Ramos (cell line): Measurements from ENCODE around the gene RNPEPL1.
"Not testable (repeated sequence)": the region's sequence is repeated elsewhere in the genome, so short reads cannot be mapped to it uniquely, and the experiment has no call there.

Experiments used
- in situ Hi-C: fragments of 300-500 bp; cut with MboI; formaldehyde crosslinking; loops from one replicate; pipeline ENCODE4 v1.14.3; 2022; ENCODE audit warnings: low sequenced_read_pairs; ENCODE audit not compliant: unreplicated experiment

Gene RNPEPL1

DNA sequence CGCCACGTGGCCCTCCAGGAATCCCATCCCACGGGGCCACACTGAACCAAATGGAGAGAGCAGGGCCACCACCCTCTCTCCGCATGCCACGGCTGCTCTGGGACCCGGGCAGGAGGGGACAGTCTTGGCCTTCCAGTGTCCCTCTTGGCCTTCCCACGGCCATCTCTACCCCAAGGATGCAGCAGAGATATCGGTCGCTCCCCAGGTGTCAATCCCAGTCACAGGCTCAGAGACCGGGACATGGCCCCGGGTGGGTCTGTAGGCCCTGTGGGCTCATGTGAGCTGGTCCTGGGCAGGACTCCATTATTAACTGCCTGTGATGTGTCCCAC lies 33.5 kb downstream of the RNPEPL1 start:
- in situ Hi-C loops, result no loop called here

DNA sequence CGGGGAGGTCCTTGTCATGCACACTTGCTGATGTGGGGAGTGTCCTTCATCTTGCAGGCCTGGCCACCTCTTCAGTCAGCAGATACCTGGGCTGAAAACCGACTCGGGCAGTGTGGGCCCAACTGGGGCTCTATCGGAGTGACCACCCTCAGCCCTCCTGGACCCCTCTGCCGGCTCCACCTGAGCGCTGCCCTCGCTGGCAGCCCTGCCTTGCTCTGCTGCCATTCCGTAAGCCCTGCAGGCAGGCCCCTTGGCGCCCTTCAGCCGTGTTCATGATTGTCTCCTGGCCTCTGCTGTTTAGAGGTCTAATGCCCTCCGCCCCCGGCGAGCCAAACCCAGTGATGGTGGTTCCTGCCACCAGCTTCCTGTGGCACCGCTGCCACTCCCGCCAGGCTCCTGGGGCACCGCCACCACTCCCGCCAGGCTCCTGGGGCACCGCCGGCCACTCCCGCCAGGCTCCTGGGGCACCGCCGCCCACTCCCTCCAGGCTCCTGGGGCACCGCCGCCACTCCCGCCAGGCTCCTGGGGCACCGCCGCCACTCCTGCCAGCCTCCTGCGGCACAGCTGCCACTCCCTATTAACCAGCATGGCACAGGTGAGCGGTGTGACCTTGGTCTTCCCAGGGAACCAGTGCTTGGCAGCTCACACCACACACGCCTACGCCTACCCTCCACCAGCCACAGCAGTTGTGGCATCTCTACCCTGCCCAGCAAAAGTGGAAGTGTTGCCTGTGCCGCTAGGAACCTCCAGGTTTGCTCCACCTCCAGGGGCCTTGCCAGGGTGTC lies 34.2 kb downstream of the RNPEPL1 start:
- in situ Hi-C loops, result no loop called here

DNA sequence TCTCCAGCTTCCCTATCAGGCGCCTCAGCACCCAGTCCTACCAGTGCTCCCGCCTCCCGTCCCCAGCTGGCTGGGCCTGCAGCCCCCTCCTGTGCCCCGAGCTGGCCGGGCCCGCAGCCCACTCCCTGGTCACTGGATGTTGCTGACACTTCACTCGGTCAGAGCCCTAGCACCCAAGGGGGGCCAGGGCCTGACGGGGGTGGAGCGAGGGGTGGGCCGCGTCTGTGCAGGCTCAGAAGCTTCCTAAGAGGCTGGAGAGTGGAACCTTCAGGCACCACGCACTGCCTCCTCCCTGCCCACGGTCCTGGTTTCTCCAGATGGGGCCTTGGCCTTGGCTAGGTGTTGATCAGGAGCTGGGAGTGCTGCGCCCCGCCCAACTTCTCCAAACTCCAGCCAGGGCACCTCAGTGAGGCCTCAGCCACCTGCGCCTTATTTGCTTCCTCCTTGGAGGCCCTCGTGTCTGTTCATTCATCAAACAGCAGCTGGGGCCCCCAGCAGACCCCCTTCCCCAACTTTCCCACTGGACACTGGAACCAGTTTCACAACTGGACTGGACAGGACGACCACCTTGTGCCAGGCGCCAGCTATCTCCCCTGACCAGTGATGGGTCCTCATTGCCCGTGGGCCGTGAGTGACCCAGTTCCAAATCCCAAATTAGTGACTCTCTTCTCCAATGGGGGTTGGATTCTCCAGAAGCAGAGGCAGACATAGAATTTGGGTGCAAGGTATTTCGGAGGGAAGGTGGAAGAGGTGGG lies 35.0 kb downstream of the RNPEPL1 start:
- in situ Hi-C loops, result no loop called here

GRCh38 chr2:240603846-240604245 lies 35.6 kb downstream of the RNPEPL1 start:
- in situ Hi-C loops, result no loop called here

DNA sequence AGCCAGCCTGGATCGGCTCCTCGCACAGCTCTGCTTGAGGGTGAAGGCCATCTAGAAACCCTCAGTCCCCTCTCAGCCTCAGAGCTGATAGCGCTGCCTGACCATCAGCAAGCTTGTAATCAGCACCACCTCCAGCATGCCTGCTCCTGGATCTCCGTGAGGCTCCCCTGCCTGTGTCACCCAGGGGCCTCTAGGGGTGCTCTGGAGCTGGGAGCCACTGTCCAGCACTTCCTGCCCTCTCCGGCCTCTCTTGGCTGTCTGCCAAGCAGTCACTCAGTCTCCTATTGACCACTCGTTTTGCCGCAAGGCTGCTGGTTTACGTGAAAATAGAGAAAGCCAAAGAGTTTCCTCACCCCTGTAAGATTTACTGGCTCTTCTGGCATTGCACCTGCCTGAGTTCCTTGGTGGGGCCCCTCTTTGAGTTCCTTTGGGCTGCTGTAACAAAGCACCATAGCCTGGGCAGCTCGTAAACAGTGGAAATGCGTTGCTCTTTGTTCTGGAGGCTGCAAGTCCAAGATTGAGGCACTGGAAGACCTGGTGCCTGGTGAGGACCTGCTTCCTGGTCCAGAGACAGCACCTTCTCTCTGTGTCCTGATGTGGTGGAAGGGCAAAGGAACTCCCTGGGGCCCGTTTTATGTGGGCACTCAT lies 36.1 kb downstream of the RNPEPL1 start:
- in situ Hi-C loops, result no loop called here

- in situ Hi-C loops, result no loop called here
Observed at GRCh38 chr2:240604939-240605716, 36.8 kb downstream of the RNPEPL1 start.

DNA sequence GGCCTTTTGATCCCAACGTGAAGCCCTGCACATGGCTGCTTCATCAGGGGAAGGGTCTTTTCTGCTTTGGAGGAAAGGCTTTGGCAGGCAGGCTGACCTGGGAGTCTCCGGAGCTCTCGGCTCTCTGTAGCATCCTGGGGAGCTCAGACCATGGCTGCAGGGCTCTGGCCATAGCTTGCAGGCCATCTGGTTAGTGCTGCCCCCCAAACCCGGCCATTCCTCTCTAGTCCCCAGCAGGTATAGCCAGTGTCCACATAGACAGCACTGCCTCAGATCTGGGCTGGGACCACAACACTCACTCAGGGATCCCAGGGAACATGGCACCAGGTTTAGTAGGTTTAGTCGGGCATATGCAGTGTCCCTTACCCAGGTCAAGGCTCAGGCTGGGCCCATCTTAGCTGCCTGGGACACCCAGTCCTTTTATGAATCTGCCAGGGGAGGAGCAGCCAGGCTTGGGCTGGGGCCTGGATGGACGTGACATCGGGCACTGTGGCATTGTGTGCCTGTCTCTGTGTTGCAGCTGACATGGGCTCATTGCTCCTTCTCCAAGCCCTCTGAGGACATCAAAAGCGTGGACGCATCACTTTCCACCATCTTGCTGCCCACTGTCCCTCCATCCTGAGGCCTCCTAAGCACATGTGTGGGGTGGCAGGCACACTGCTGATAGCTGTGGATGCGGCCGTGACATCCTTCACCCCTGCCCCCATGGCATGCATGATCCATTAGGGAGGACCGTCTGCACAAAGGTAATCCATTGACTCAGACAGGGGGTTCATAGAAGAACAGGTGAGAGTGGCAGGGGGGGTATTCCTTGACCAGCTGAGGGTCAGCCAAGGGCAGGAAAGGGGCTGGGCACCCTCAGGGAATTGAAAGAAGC lies 37.8 kb downstream of the RNPEPL1 start:
- in situ Hi-C loops, result no loop called here

GRCh38 chr2:240611601-240612210 lies 43.4 kb downstream of the RNPEPL1 start:
- in situ Hi-C loops, result no loop called here

DNA sequence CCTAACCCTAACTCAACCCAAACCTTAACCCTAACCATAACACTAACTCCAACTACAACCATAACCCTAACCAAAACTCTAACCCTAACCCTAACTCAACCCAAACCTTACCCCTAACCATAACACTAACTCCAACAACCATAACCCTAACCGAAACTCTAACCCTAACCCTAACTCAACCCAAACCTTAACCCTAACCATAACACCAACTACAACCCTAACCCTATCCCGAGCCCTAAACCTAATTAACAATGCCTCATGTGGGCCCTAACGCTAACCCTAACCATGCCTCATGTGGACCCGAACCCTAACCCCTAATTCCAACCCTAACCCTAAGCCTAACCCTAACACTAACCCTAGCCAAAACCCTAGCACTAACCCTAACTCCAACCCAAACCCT lies 45.5 kb downstream of the RNPEPL1 start:
- in situ Hi-C loops, result no loop called here

DNA sequence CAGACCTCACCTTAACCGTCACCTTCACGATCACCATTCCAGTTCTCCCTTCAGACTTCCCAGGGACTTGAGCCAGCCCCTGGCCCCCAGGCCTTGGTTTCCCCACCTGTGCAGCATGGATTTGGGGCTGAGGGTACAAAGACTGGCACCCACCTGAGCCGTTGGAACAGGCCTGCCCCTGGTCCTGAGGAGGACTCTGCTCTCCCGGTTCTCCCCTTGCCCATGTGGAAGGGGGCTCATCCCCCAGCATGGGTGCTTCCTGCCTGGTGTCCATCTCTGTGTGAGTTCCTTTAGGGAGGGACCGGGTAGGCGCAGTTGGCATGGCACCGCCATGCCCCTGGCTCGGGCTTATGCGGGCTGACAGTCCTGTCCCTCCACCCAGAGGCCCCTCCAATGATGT lies 46.1 kb downstream of the RNPEPL1 start:
- in situ Hi-C loops, result no loop called here

DNA sequence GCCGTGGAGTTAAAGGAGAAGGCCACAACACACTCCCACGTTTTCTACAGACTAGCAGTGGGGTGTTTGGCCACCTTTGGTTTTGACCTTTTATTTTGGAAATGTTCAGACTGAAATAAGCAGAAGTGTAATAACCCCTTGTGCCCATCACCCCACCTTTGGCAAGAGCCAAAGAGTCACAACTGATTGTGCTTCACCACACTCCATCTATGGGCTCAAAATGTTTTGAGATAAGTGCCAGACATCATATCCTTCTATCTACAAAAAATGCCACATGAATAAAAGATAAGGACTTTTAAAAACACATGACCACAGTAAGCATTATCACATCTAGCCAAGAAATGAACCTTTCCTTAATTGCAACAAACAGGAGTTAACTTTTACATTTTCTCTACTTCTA lies 47.1 kb downstream of the RNPEPL1 start:
- in situ Hi-C loops, result no loop called here

GRCh38 chr2:240615820-240616547 lies 47.7 kb downstream of the RNPEPL1 start:
- in situ Hi-C loops, result no loop called here

GRCh38 chr2:240616860-240617666 lies 48.8 kb downstream of the RNPEPL1 start:
- in situ Hi-C loops, result not testable (repeated sequence)

GRCh38 chr2:240618776-240619175 lies 50.5 kb downstream of the RNPEPL1 start:
- in situ Hi-C loops, result no loop called here

DNA sequence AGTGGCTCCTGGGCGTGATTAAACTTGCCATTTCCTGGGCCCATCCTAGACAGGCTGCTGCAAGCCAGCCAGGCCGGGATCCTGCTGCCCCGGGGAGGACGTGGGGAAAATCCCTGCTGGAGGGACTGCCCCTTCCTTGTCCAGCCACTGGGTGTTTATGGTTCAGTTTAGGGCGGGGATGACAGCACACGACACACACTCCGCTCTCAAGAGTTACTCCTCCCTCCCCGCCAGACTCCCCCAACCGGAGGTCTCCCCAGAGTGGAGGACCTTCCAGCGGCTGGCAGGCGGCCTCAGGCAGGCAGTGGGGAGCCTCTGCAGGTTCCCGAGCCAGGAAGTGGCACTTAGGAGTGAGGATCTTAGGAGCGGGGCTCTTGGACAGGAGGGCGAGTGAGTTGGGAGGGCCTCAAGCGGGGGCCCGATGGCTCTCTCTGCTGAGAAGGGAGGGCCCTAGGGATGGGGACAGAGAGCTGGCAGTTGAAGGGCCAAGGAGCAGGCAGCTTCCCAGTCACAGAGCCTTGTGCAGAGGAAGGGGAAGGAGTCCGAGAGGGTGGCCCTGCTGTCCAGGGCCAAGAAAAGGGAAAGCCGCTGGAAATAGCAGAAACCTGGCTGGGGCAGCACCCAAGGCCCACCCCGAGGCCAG lies 51.3 kb downstream of the RNPEPL1 start:
- in situ Hi-C loops, result no loop called here

DNA sequence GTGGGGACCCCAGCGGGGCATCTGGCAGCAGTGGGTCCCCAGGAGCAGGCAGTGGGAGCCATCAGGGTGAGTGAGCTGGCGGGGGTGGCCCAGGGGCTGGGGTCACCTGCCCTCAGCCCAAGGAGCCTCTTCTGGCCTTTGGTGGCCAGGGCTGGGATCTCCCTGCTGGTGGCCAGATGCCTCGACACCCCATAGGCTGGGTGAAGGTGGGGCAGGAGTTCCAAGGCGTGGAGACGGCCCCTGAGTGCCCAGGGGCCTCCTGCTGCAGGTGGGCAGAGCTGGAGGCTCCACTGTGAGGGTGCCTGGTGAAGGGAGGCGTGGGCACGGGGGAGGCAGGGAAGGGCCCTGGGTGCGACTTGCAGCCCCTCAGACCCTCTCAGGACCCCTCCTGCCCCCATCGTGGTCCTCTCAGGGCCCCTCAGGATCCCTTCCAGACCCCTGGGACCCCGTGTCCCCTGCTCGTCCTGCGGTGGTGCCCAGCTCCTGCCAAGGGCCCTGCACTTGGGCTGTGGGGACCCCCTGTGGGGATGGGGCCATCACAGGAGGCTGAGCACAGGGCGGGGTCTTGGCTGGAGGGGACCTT lies 52.0 kb downstream of the RNPEPL1 start:
- in situ Hi-C loops, result no loop called here

DNA sequence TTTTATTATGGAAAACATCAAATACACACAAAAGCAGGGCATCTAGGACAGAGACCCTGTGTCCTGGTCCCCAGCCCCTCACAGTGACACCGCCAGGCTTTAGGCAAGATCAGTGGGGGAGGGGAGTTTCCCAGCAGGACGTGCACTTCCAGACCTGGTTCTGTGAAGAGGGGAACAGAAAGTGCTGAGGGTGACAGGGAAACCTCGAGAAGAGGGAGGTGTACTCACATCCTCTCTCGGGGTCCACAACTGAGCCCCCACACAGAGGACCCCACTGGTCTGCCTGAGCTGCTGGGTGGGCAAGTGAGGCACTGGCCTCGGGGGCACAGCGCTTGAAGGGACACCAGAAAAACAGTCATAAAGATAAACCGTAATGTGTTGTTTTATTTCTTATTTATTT lies 52.6 kb downstream of the RNPEPL1 start:
- in situ Hi-C loops, result no loop called here
